MM.1S (cell line): ENCODE data around the gene TMTC4.

ENCODE experiments used
- EZH2 ChIP-seq: fragments of 300-600 bp; sonication (generic); optimal IDR thresholded peaks from 2 replicates; pipeline ENCODE3; 2017; ENCODE audit warnings: low read depth, mild to moderate bottlenecking, antibody characterized with exemption, low read length, mixed read lengths
- TF ChIP-seq, protein P1 (sequence below): fragments of 300-600 bp; sonication (generic); IDR thresholded peaks from 2 replicates; pipeline ENCODE4 v1.5.1; 2016; ENCODE audit warnings: antibody characterized with exemption, low read length, mixed read lengths

- TF ChIP-seq, protein P1, sequence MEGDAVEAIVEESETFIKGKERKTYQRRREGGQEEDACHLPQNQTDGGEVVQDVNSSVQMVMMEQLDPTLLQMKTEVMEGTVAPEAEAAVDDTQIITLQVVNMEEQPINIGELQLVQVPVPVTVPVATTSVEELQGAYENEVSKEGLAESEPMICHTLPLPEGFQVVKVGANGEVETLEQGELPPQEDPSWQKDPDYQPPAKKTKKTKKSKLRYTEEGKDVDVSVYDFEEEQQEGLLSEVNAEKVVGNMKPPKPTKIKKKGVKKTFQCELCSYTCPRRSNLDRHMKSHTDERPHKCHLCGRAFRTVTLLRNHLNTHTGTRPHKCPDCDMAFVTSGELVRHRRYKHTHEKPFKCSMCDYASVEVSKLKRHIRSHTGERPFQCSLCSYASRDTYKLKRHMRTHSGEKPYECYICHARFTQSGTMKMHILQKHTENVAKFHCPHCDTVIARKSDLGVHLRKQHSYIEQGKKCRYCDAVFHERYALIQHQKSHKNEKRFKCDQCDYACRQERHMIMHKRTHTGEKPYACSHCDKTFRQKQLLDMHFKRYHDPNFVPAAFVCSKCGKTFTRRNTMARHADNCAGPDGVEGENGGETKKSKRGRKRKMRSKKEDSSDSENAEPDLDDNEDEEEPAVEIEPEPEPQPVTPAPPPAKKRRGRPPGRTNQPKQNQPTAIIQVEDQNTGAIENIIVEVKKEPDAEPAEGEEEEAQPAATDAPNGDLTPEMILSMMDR, result no peak
- no peak for TF ChIP-seq EZH2
Measured at GRCh38 chr13:100560498-100561157, 114.0 kb downstream of the TMTC4 start.
